ENCODE measurements around the gene USP38.

Gene USP38

DNA sequence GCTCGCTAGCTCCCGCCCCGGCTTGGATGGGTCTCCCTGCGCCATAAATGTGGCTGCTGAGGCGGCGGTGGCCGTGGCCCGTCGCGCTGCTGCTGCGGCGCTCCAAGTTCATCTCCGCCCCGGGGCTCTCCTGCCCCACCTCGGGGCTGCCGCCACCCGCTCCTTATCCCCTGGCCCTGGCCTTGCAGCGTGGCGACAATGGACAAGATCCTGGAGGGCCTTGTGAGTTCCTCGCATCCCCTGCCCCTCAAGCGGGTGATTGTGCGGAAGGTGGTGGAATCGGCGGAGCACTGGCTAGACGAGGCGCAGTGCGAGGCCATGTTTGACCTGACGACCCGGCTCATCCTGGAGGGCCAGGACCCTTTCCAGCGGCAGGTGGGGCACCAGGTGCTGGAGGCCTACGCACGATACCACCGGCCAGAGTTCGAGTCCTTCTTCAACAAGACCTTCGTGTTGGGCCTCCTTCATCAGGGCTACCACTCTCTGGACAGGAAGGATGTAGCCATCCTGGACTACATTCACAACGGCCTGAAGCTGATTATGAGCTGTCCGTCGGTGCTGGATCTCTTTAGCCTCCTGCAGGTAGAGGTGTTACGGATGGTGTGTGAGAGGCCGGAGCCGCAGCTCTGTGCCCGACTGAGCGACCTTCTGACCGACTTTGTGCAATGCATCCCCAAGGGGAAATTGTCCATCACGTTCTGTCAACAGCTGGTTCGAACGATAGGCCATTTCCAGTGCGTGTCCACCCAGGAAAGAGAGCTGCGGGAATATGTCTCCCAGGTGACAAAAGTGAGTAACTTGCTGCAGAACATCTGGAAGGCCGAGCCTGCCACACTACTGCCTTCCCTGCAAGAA lies 763 bp downstream of the USP38 start:
- Histone ChIP-seq H4K20me1 (ENCODE audit: low read depth, low read length) (peaks cover 5% of the 10 kb centered on the region; the same call in 1 of the 2 replicates), H3K9ac (ENCODE audit: low read length) (peak overlapping the region; percentile 80), H3K36me3 (ENCODE audit: low read length) (no peaks in the 10 kb centered on the region), H3K9me3 (ENCODE audit: insufficient read depth, low read length) (no peaks in the 10 kb centered on the region), H3K9me2 (replicated peaks; ENCODE audit: insufficient read depth, low read length) (no peaks in the 10 kb centered on the region), H3K27ac (ENCODE audit: low read depth, low read length) (peak overlapping the region; percentile 85), H3K4me2 (ENCODE audit: low read depth, low read length, poor library complexity, severe bottlenecking) (peak overlapping the region; percentile 92), H3K27me3 (ENCODE audit: low read length) (no peaks in the 10 kb centered on the region), H3F3A (ENCODE audit: insufficient read depth) (no peaks in the 10 kb centered on the region), H3K79me2 (ENCODE audit: insufficient read depth, low read length) (peaks cover 48% of the 10 kb centered on the region), H2AFZ (ENCODE audit: low read depth, low read length, severe bottlenecking) (peak overlapping the region; percentile 26), H3K4me3 (ENCODE audit: insufficient read depth, low read length, poor library complexity, severe bottlenecking) (peak overlapping the region; percentile 75)
- TF ChIP-seq, protein P1, sequence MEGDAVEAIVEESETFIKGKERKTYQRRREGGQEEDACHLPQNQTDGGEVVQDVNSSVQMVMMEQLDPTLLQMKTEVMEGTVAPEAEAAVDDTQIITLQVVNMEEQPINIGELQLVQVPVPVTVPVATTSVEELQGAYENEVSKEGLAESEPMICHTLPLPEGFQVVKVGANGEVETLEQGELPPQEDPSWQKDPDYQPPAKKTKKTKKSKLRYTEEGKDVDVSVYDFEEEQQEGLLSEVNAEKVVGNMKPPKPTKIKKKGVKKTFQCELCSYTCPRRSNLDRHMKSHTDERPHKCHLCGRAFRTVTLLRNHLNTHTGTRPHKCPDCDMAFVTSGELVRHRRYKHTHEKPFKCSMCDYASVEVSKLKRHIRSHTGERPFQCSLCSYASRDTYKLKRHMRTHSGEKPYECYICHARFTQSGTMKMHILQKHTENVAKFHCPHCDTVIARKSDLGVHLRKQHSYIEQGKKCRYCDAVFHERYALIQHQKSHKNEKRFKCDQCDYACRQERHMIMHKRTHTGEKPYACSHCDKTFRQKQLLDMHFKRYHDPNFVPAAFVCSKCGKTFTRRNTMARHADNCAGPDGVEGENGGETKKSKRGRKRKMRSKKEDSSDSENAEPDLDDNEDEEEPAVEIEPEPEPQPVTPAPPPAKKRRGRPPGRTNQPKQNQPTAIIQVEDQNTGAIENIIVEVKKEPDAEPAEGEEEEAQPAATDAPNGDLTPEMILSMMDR (IDR thresholded peaks at IDR 0.05; ENCODE audit: insufficient read depth, low read length, poor library complexity, severe bottlenecking), result no peak
- TF ChIP-seq EZH2phosphoT487 (conservative IDR thresholded peaks at IDR 0.05; ENCODE audit: low read length), result no peak

DNA sequence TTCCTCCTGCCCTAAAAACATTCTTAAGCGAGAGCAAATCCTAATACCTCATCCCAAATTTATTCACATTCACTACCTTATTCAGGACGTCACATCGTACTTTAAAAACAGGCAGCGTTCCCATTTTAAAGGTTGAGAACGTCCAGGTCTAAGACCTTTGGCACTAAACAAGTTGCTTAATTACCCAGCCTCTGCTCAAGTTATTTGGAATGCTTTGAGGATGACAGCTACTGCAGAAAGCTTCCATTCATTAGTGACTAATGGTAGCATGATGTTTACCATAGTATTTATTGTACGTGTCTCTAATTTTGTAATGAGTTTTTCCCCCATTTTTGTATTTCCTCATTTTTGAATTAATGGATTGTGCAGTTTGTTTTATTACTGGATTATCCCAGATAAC lies 1.5 kb downstream of the USP38 start:
- H4K20me1 ChIP-seq (ENCODE audit: low read depth, low read length), result peaks cover 5% of the 10 kb centered on the region; the same call in 1 of the 2 replicates
- no peaks in the 10 kb centered on the region for H3K9me2 ChIP-seq (replicated peaks; ENCODE audit: insufficient read depth, low read length)
- H3K4me3 ChIP-seq (ENCODE audit: insufficient read depth, low read length, poor library complexity, severe bottlenecking), result peak overlapping the region; percentile 75
- peaks cover 52% of the 10 kb centered on the region for H3K79me2 ChIP-seq (ENCODE audit: insufficient read depth, low read length)
- peak overlapping the region; percentile 92 for H3K4me2 ChIP-seq (ENCODE audit: low read depth, low read length, poor library complexity, severe bottlenecking)
- no peaks in the 10 kb centered on the region for H3K27me3 ChIP-seq (ENCODE audit: low read length)
- H2AFZ ChIP-seq (ENCODE audit: low read depth, low read length, severe bottlenecking), result no peak overlapping the region
- no peak overlapping the region for H3K27ac ChIP-seq (ENCODE audit: low read depth, low read length)
- H3F3A ChIP-seq (ENCODE audit: insufficient read depth), result no peaks in the 10 kb centered on the region
- peak overlapping the region; percentile 80 for H3K9ac ChIP-seq (ENCODE audit: low read length)
- H3K36me3 ChIP-seq (ENCODE audit: low read length), result no peaks in the 10 kb centered on the region
- H3K9me3 ChIP-seq (ENCODE audit: insufficient read depth, low read length), result no peaks in the 10 kb centered on the region
- TF ChIP-seq, protein P1 (IDR thresholded peaks at IDR 0.05; ENCODE audit: insufficient read depth, low read length, poor library complexity, severe bottlenecking), result no peak
- no peak for TF ChIP-seq EZH2phosphoT487 (conservative IDR thresholded peaks at IDR 0.05; ENCODE audit: low read length)

DNA sequence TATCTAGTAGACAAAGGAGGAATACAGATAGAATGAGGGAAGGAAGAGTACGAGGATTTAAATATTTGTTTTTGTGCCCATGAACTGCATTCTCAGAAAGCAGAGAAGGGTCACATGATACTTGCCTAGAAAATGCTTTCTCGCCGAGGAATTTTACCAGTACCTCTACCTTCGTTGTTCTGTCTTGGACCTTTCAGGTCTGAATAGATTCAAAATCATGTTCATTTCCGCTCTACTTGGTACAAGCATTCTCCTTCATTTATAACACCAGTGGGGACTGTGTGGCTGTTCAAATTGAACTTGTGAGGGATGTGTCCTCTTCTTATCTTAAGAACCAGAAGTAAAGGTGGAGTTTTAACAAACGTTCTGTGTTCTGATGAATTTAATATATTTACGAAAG lies 1.9 kb downstream of the USP38 start:
- peaks cover 5% of the 10 kb centered on the region; the same call in 1 of the 2 replicates for H4K20me1 ChIP-seq (ENCODE audit: low read depth, low read length)
- no peaks in the 10 kb centered on the region for H3K9me2 ChIP-seq (replicated peaks; ENCODE audit: insufficient read depth, low read length)
- peak overlapping the region; percentile 92 for H3K4me2 ChIP-seq (ENCODE audit: low read depth, low read length, poor library complexity, severe bottlenecking)
- H3K79me2 ChIP-seq (ENCODE audit: insufficient read depth, low read length), result peaks cover 52% of the 10 kb centered on the region
- peak overlapping the region; percentile 75 for H3K4me3 ChIP-seq (ENCODE audit: insufficient read depth, low read length, poor library complexity, severe bottlenecking)
- no peak for TF ChIP-seq EZH2phosphoT487 (conservative IDR thresholded peaks at IDR 0.05; ENCODE audit: low read length)
- TF ChIP-seq, protein P1 (IDR thresholded peaks at IDR 0.05; ENCODE audit: insufficient read depth, low read length, poor library complexity, severe bottlenecking), result no peak
- H3K36me3 ChIP-seq (ENCODE audit: low read length), result no peaks in the 10 kb centered on the region
- no peaks in the 10 kb centered on the region for H3K27me3 ChIP-seq (ENCODE audit: low read length)
- no peak overlapping the region for H2AFZ ChIP-seq (ENCODE audit: low read depth, low read length, severe bottlenecking)
- no peak overlapping the region for H3K27ac ChIP-seq (ENCODE audit: low read depth, low read length)
- no peaks in the 10 kb centered on the region for H3F3A ChIP-seq (ENCODE audit: insufficient read depth)
- H3K9me3 ChIP-seq (ENCODE audit: insufficient read depth, low read length), result no peaks in the 10 kb centered on the region
- H3K9ac ChIP-seq (ENCODE audit: low read length), result peak overlapping the region; percentile 80
